ENCODE results near the gene ZFYVE9.
"Not testable (repeated sequence)": the region's sequence is repeated elsewhere in the genome, so short reads cannot be mapped to it uniquely, and the experiment has no call there.

The ZFYVE9 gene

GRCh38 chr1:52141513-52142219 is at the start of gene ZFYVE9:
Gene ZFYVE9, plus strand, starts transcription at chr1:52142089. Its CDS starts 91,118 bp downstream, at chr1:52233207.
- peaks cover 25% of the 10 kb centered on the region for H3K4me1 Mint-ChIP-seq

GRCh38 chr1:52094300-52094699 is 47.6 kb upstream of the ZFYVE9 start:
- H3K36me3 Mint-ChIP-seq = peaks cover 11% of the 10 kb centered on the region
- not testable (repeated sequence) for H3K4me3 Mint-ChIP-seq; H3K9me3 Mint-ChIP-seq; ATAC-seq (ENCODE audit: low read depth); H3K27ac Mint-ChIP-seq; H3K27me3 Mint-ChIP-seq; DNase-seq (ENCODE audit: low spot score in 2 of 2); H3K4me1 Mint-ChIP-seq

More at GRCh38 chr1:52141513-52142219, at the start of gene ZFYVE9:
- H3K27me3 Mint-ChIP-seq = peaks cover 15% of the 10 kb centered on the region
- ATAC-seq (ENCODE audit: low read depth) (peak; percentile 84), DNase-seq (ENCODE audit: low spot score in 2 of 2) (peak; percentile 68 to 76)
- H3K36me3 Mint-ChIP-seq = no peaks in the 10 kb centered on the region
- peak within 1 kb of the TSS; percentile 85 for H3K4me3 Mint-ChIP-seq
- no peak within 1 kb of the TSS for H3K27ac Mint-ChIP-seq
- no peaks in the 10 kb centered on the region for H3K9me3 Mint-ChIP-seq

DNA sequence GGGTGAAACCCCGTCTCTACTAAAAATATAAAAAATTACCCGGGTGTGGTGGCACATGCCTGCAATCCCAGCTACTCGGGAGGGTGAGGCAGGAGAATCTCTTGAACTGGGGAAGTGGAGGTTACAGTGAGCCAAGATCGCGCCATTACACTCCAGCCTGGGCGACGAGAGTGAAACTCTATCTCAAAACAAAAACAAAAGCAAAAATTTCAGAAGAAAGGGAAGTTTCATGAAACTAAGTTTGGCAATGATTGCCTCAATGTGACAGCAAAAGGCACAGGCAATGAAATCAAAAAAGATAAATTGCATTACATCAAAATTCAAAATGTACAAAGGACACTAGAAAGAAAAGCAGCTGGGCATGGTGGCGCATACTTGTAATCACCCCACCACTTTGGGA is 45.7 kb upstream of the ZFYVE9 start:
- H3K27ac Mint-ChIP-seq = no peak overlapping the region
- DNase-seq (ENCODE audit: low spot score in 2 of 2) = no peak
- H3K4me3 Mint-ChIP-seq = no peak overlapping the region
- peaks cover 2% of the 10 kb centered on the region for H3K27me3 Mint-ChIP-seq
- no peak for ATAC-seq (ENCODE audit: low read depth)
- peaks cover 2% of the 10 kb centered on the region for H3K4me1 Mint-ChIP-seq
- H3K36me3 Mint-ChIP-seq = peaks cover 2% of the 10 kb centered on the region
- H3K9me3 Mint-ChIP-seq = no peaks in the 10 kb centered on the region

DNA sequence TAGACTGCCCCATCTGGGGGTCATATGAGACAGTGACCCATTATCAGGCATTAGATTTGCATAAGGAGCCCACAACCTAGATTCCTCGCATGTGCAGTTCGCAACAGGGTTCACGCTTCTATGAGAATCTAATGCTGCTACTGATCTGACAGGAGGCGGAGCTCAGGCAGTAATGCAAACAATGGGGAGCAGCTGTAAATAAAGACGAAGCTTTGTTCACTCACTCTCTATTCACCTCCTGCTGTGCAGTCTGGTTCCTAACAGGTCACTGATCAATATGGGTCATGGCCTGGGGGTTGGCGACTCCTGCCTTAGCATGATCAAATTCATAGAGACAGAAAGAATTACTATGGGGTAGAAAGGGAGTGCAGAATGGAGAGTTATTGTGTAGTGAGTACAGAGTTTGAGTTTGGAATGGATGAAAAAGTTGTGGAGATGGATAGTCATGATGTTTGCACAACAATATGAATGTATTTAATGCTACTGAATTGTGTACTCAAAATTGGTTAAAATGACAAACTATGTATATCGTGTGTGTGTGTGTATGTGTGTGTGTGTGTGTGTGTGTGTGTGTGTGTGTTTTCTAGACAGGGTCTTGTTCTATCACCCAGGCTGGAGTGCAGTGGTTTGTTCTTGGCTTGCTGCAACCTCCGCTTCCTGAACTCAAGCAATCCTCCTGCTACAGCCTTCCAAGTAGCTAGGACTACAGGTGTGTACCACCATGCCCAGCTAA is 43.6 kb upstream of the ZFYVE9 start:
- H3K27me3 Mint-ChIP-seq = peaks cover 2% of the 10 kb centered on the region
- H3K9me3 Mint-ChIP-seq = no peaks in the 10 kb centered on the region
- H3K36me3 Mint-ChIP-seq = no peaks in the 10 kb centered on the region
- peaks cover 2% of the 10 kb centered on the region for H3K4me1 Mint-ChIP-seq
- ATAC-seq (ENCODE audit: low read depth) = no peak
- no peak for DNase-seq (ENCODE audit: low spot score in 2 of 2)
- no peak overlapping the region for H3K27ac Mint-ChIP-seq
- H3K4me3 Mint-ChIP-seq = no peak overlapping the region

GRCh38 chr1:52102336-52103013 is 39.4 kb upstream of the ZFYVE9 start:
- DNase-seq (ENCODE audit: low spot score in 2 of 2) (no peak), ATAC-seq (ENCODE audit: low read depth) (no peak)
- no peak overlapping the region for H3K27ac Mint-ChIP-seq
- H3K36me3 Mint-ChIP-seq = no peaks in the 10 kb centered on the region
- H3K27me3 Mint-ChIP-seq = peaks cover 2% of the 10 kb centered on the region
- H3K4me1 Mint-ChIP-seq = no peaks in the 10 kb centered on the region
- no peaks in the 10 kb centered on the region for H3K9me3 Mint-ChIP-seq
- H3K4me3 Mint-ChIP-seq = no peak overlapping the region

GRCh38 chr1:52111492-52111891 is 30.4 kb upstream of the ZFYVE9 start:
- Mint-ChIP-seq H3K4me3 (no peak overlapping the region), H3K9me3 (no peaks in the 10 kb centered on the region), H3K27ac (no peak overlapping the region), H3K36me3 (no peaks in the 10 kb centered on the region), H3K27me3 (no peaks in the 10 kb centered on the region), H3K4me1 (peaks cover 5% of the 10 kb centered on the region)
- ATAC-seq (ENCODE audit: low read depth) (no peak), DNase-seq (ENCODE audit: low spot score in 2 of 2) (peak in 1 of 2 donors; percentile 0)

DNA sequence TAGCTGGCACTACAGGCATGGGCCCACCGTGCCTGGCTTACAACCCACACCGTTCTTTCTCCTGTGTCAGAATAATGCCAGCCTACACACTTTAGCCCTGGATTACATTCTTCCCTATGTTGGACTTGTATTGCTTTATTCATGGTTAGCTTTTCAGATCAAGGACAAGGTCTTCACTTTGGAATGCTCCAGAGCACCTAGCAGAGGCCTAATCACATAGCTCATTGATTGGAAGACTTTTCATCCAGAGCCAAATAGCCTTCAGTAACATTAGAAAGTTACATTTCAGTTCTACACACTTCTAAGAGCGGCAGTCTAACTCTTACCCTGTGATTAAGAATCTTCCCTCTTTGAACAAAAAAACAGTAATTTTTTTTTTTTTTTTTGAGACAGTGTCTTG is 29.4 kb upstream of the ZFYVE9 start:
- H3K9me3 Mint-ChIP-seq = no peaks in the 10 kb centered on the region
- no peak for ATAC-seq (ENCODE audit: low read depth)
- no peaks in the 10 kb centered on the region for H3K36me3 Mint-ChIP-seq
- H3K27ac Mint-ChIP-seq = no peak overlapping the region
- no peak for DNase-seq (ENCODE audit: low spot score in 2 of 2)
- H3K27me3 Mint-ChIP-seq = peaks cover 1% of the 10 kb centered on the region
- H3K4me3 Mint-ChIP-seq = no peak overlapping the region
- peaks cover 5% of the 10 kb centered on the region for H3K4me1 Mint-ChIP-seq

DNA sequence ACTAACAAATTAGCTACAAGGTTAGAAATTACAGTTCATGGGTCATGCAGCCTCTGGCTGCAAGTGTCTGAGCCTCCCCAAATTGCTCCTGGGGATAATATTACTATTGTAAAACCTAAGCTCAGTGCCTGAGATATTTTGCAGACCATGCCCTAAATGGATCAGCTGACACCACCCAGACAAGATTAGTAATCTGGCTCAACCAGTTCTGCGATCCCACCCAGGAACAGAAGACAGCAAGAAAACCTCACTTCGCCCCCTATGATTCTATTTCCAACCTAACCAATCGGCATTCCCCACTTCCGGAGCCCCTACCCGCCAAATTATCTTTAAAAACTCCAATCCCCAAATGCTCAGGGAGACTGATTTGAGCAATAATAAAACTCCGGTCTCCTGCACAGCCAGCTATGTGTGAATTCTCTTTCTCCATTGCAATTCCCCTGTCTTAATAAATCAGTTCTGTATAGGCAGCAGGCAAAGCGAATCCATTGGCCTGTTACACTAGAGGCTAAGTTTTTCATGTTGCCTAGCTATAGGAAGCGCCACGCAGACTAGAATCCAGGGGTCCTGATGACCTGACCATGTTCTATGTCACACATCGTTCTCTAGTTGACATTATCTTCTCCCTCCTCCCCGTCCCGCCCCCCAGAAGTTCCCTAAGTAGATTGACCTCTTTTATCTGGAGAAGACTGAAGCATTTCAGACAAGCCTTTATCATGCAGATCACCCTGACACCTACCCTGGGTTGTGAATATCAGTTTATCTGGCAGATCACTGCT is 22.4 kb upstream of the ZFYVE9 start:
- DNase-seq (ENCODE audit: low spot score in 2 of 2) = no peak
- ATAC-seq (ENCODE audit: low read depth) = no peak
- H3K27ac Mint-ChIP-seq = no peak overlapping the region
- peaks cover 6% of the 10 kb centered on the region for H3K27me3 Mint-ChIP-seq
- H3K9me3 Mint-ChIP-seq = no peaks in the 10 kb centered on the region
- H3K36me3 Mint-ChIP-seq = no peaks in the 10 kb centered on the region
- H3K4me1 Mint-ChIP-seq = no peaks in the 10 kb centered on the region
- no peak overlapping the region for H3K4me3 Mint-ChIP-seq

DNA sequence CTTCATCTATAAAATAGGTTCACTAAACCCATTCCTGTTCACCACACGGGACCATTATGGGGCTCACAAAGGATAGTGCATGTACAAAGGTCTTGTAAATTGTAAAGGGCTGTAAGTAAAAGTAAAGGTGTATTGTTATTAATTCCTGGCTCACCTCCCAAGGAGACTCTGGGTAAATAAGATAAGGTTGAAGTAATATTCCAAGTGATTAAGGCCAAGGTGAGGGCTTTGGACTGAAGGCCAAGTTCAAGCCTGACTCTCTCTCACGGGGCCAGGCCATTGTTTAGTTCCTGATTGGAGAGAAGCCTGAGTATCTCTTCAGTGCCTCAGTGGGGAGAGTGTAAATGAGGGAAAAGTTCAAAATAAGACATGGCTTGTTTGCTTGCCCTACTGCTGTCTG is 19.5 kb upstream of the ZFYVE9 start:
- H3K4me3 Mint-ChIP-seq = no peak overlapping the region
- ATAC-seq (ENCODE audit: low read depth) (no peak), DNase-seq (ENCODE audit: low spot score in 2 of 2) (no peak)
- peaks cover 9% of the 10 kb centered on the region for H3K27me3 Mint-ChIP-seq
- no peak overlapping the region for H3K27ac Mint-ChIP-seq
- H3K9me3 Mint-ChIP-seq = no peaks in the 10 kb centered on the region
- H3K4me1 Mint-ChIP-seq = no peaks in the 10 kb centered on the region
- H3K36me3 Mint-ChIP-seq = no peaks in the 10 kb centered on the region

GRCh38 chr1:52123622-52124021 is 18.3 kb upstream of the ZFYVE9 start:
- Mint-ChIP-seq H3K9me3 (no peaks in the 10 kb centered on the region), H3K36me3 (no peaks in the 10 kb centered on the region), H3K4me1 (no peaks in the 10 kb centered on the region), H3K4me3 (no peak overlapping the region), H3K27ac (no peak overlapping the region), H3K27me3 (peaks cover 13% of the 10 kb centered on the region)
- ATAC-seq (ENCODE audit: low read depth) (no peak), DNase-seq (ENCODE audit: low spot score in 2 of 2) (no peak)

DNA sequence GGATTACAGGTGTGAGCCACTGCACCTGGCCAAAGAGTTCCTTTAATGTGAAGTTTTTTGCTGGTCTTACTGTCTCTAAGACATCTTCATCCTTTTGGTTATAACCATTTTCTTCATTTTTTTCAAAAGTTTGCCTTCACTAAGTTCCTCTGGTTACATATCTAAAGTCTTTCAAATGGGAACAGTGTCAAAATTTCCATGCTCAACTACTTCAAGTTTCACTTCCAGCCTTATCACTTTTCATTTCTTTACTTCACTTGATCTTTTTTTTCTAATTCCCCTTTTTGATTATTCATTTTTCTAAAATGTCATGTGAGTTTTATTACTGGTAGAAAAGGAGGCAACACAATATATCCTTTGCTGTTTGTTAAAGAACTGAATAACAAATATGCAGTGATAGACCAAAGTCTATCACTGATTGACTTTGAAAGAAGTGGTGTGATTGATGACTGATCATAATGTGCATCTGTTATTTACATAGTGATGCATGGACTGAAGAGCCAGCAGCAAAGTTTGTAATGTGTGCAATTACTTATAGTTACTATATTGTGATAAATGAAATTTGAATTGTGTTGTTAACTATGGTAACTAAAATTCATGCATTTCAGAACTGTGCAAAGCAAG is 16.0 kb upstream of the ZFYVE9 start:
- ATAC-seq (ENCODE audit: low read depth) (no peak), DNase-seq (ENCODE audit: low spot score in 2 of 2) (no peak)
- H3K4me3 Mint-ChIP-seq = no peak overlapping the region
- H3K27ac Mint-ChIP-seq = no peak overlapping the region
- no peaks in the 10 kb centered on the region for H3K9me3 Mint-ChIP-seq
- no peaks in the 10 kb centered on the region for H3K36me3 Mint-ChIP-seq
- H3K27me3 Mint-ChIP-seq = peaks cover 19% of the 10 kb centered on the region
- no peaks in the 10 kb centered on the region for H3K4me1 Mint-ChIP-seq

GRCh38 chr1:52127181-52128180 is 14.4 kb upstream of the ZFYVE9 start:
- DNase-seq (ENCODE audit: low spot score in 2 of 2) = peak in 1 of 2 donors; percentile 14
- no peaks in the 10 kb centered on the region for H3K36me3 Mint-ChIP-seq
- peak; percentile 43 for ATAC-seq (ENCODE audit: low read depth)

More at GRCh38 chr1:52127181-52128180, 14.4 kb upstream of the ZFYVE9 start:
- no peak overlapping the region for H3K4me3 Mint-ChIP-seq
- peaks cover 19% of the 10 kb centered on the region for H3K27me3 Mint-ChIP-seq
- H3K9me3 Mint-ChIP-seq = no peaks in the 10 kb centered on the region
- no peaks in the 10 kb centered on the region for H3K4me1 Mint-ChIP-seq
- H3K27ac Mint-ChIP-seq = no peak overlapping the region
